GM21423 (cell line): ENCODE measurements around the gene FGF10.

Experiments
- ATAC-seq: cut with Tn5 transposase; IDR thresholded peaks from one replicate; pipeline ENCODE4 v1.9.1; 2021; ENCODE audit warnings: mild to moderate bottlenecking, moderate library complexity; ENCODE audit not compliant: unreplicated experiment

The FGF10 gene

DNA sequence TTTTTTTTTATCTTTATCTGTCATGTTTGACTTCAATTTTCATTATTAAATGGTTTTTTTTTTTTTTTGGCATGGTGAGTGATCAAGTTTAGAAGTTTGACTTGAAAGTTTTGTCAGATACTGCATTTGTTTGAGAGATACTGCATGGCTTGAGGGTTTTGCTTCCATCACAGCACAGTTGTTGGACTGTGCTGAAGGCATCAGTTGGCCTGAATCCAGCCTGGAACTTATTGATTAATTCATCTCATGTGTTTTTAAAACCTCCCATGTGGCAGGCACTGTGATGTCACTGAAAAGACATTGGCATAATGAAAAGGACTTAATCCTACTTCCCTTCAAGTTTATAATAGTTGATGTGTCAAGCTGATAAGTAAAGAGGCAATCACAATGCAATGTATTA is 128.4 kb downstream of the FGF10 start:
- ATAC-seq, result no peak

DNA sequence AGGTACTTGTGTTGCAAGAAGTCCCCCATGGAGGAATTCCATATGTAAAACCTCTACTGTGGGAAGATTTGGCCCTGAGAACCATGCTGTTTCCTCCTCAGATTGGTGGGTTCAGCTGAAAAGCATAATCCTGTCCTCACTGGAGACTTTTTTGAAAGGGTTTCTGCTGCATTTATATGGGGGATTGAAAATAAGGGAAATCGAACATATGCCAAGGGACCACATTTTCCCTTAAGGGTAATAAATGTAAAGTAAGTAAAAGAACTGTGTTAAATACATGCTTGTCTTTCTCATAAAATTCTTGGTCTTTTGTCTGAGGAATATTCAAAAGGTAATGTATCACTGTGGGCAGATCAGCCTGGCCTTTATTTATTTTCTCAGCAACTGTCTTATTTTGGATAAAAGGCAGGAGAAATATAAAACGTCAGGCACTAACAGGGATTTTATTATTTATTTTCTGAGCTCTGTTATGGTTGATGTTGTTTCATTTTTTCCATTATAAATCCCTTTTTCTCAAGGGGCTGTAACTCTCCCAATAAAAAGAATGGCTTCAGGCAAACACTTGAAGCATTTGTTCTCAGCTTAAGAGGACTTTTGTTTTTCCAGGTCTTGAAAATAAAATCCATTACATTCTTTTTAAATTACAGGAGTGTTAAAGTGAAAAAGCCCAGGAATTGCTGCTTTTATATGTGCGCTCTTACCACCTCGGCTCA is 131.4 kb downstream of the FGF10 start:
- no peak for ATAC-seq

DNA sequence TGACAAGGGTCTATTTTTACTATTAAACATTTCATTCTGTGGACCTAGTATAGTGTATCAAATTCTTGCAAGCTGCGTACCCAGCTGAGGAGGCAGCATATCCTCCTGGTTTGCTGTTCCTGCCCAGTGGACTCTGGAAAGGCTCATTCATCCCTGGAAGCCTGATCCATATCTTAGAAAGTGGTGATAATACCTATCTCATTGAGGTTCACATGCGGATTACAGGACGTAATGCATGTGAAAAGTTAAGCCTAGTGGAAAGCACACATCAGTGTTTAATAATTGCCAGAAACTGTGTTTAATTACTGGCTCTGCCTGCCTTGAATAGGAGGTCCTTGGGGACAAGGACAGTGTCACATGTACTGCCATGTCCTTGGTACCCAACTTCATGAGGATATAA is 132.0 kb downstream of the FGF10 start:
- no peak for ATAC-seq
